Testis (tissue), 3 donors: Measurements from ENCODE around the gene CHCHD6. TPM values are rescaled to one million over a fixed set of nuclear protein-coding genes. Genes with fewer than 3 reads are reported as not detected.

Source experiments
- DNase-seq: peaks from one replicate; pipeline ENCODE4 v3.0.0-alpha.2; 2019
- H3K27ac ChIP-seq, 2 donors: fragments of 200-600 bp; sonication (generic); one replicate each; pipeline ENCODE4 v1.5.1; 2019
- H3K27me3 ChIP-seq: fragments of 200-600 bp; sonication (generic); one replicate; pipeline ENCODE4 v1.5.1; 2019
- H3K36me3 ChIP-seq: fragments of 200-600 bp; sonication (generic); one replicate; pipeline ENCODE4 v1.5.1; 2017; ENCODE audit warnings: low read depth; ENCODE audit errors: missing control alignments
- H3K4me1 ChIP-seq: fragments of 200-600 bp; sonication (generic); one replicate; pipeline ENCODE4 v1.5.1; 2019
- H3K4me3 ChIP-seq, 2 donors: fragments of 200-600 bp; sonication (generic); one replicate each; pipeline ENCODE4 v1.5.1; 2017 to 2019
- H3K9me3 ChIP-seq: fragments of 200-600 bp; sonication (generic); one replicate; pipeline ENCODE4 v1.5.1; 2017
- CTCF ChIP-seq, 3 experiments: fragments of 450-650 bp in 2 of 3; fragments of 200-600 bp in 1 of 3; sonication (generic) in 1 of 3; IDR thresholded peaks; one replicate each; pipeline ENCODE4 v1.5.1; 2016 to 2019; ENCODE audit warnings: antibody characterized with exemption in 3 of 3, mild to moderate bottlenecking in 2 of 3, moderate library complexity in 1 of 3
- POLR2A ChIP-seq: fragments of 450-650 bp; IDR thresholded peaks from one replicate; pipeline ENCODE4 v1.6.1; 2017; ENCODE audit warnings: antibody characterized with exemption, mild to moderate bottlenecking, moderate library complexity
- WGBS, 2 donors: methylation state at CpG; one replicate each; pipeline ENCODE4 v1.1.5; 2018; 5-methylcytosine and 5-hydroxymethylcytosine counted together
- intact Hi-C: fragments of 100-400 bp; cut with DNase I; formaldehyde crosslinking; loops from one replicate; pipeline ENCODE4 v1.15.1; 2023; ENCODE audit warnings: low total_unique reads
- polyA plus RNA-seq: library from polyadenylated mRNA; stranded (reverse); fragments of 350-450 nt; fragmentation: Illumina TruSeq; extraction: RNeasy Lipid Tissue Mini Kit (QIAGEN cat#74804); gene quantifications from one replicate; pipeline ENCODE4 v1.2.3, GENCODE V29; 2014; ENCODE audit warnings: low read depth, low replicate concordance; ENCODE audit not compliant: insufficient read depth
- total RNA-seq, 2 donors: library from RNA; depleted of rRNA; stranded (reverse); fragments of >200 nt; gene quantifications; one replicate each; pipeline ENCODE4 v1.2.3, GENCODE V29; 2016

CHCHD6 gene
- total and polyA plus RNA-seq, 3 donors from 2014 or later: 47.6 to 84.6 (median 49.9) TPM

DNA sequence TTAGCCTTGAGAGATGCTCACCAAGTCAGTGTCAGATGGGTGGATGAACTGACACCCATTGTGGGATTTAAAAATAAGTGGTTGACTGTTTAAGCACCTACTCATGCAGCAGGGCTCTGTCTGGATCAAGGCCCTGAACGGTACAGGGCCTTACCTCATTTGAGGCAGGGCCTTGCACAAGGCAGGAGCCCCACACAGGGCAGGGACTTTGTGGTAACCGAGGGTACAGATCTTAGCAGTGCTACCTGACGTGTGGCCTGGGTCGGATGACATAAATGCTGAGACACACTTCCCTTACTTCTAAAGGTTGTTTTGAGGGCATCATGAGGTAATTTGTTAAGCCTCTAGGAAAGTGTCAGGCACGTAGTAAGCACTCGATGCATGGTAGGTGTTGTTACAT lies 219.4 kb downstream of the CHCHD6 start:
- no peak for DNase-seq
- Histone ChIP-seq H3K36me3 (no peaks in the 10 kb centered on the region), H3K4me3 (no peak overlapping the region), H3K4me1 (peaks cover 4% of the 10 kb centered on the region), H3K27me3 (no peaks in the 10 kb centered on the region), H3K9me3 (no peaks in the 10 kb centered on the region), H3K27ac (no peak overlapping the region)
- WGBS, 2 donors: 90 to 96% methylated on average over 6 of the region's 6 CpGs
- TF ChIP-seq CTCF (IDR thresholded peaks at IDR 0.05) (no peak), POLR2A (no peak)
- intact Hi-C loops: no loop called here

DNA sequence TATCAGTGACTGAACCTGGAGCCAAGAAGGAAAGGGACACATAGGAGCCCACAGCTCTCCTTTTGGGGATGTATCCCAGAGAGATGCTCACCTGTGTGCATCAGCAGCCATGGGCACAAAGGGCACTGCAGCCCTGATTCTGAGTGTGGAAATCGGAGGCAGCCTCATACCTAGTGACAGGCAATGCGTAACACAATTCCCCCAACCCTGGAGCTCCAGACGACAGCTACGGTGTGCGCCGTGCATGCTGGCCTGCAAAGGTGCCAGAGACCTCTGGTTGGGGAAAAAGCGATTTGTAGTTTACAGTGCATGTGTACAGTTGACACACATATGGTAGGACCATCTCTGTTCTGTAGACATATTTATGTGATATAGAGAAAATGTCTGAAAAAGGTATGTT lies 219.9 kb downstream of the CHCHD6 start:
- 98 to 100% methylated on average over 4 to 7 of the region's 7 CpGs for WGBS, 2 donors
- H3K4me3 ChIP-seq: no peak overlapping the region
- no peak for DNase-seq

GRCh38 chr3:126924458-126924857 lies 220.4 kb downstream of the CHCHD6 start:
- H3K4me3 ChIP-seq: no peak overlapping the region
- H3K9me3 ChIP-seq: no peaks in the 10 kb centered on the region
- intact Hi-C loops: no loop called here
- TF ChIP-seq CTCF (IDR thresholded peaks at IDR 0.05) (no peak), POLR2A (no peak)
- no peak for DNase-seq
- no peaks in the 10 kb centered on the region for H3K27me3 ChIP-seq
- peaks cover 4% of the 10 kb centered on the region for H3K4me1 ChIP-seq
- H3K36me3 ChIP-seq: no peaks in the 10 kb centered on the region
- 90 to 93% methylated on average over 2 of the region's 2 CpGs for WGBS, 2 donors
- H3K27ac ChIP-seq: no peak overlapping the region

More for the DNA sequence above, 219.9 kb downstream of the CHCHD6 start:
- Histone ChIP-seq H3K9me3 (no peaks in the 10 kb centered on the region), H3K27me3 (no peaks in the 10 kb centered on the region), H3K4me1 (peaks cover 4% of the 10 kb centered on the region), H3K36me3 (no peaks in the 10 kb centered on the region), H3K27ac (no peak overlapping the region)
- intact Hi-C loops: no loop called here
- TF ChIP-seq POLR2A (no peak), CTCF (IDR thresholded peaks at IDR 0.05) (no peak)

- H3K27ac ChIP-seq: no peak overlapping the region
- intact Hi-C loops: no loop called here
- no peak for TF ChIP-seq POLR2A
- no peak for TF ChIP-seq CTCF (IDR thresholded peaks at IDR 0.05)
- H3K36me3 ChIP-seq: no peaks in the 10 kb centered on the region
- 75 to 82% methylated on average over 14 of the region's 14 CpGs for WGBS, 2 donors
- no peak for DNase-seq
- no peaks in the 10 kb centered on the region for H3K27me3 ChIP-seq
- H3K4me3 ChIP-seq: no peak overlapping the region
- peaks cover 4% of the 10 kb centered on the region for H3K4me1 ChIP-seq
- no peaks in the 10 kb centered on the region for H3K9me3 ChIP-seq
Measured at GRCh38 chr3:126925411-126926171, 221.6 kb downstream of the CHCHD6 start.
